ENCODE measurements around the gene APOA4. TPM values are rescaled to one million over a fixed set of nuclear protein-coding genes. Genes with fewer than 3 reads are reported as not detected.
A peak's percentile ranks its signal among the peaks of the same experiment; 100 is the strongest.
"Not testable (repeated sequence)": the region's sequence is repeated elsewhere in the genome, so short reads cannot be mapped to it uniquely, and the experiment has no call there.

Gene APOA4
- polyA plus RNA-seq, 12 donors: not detected

DNA sequence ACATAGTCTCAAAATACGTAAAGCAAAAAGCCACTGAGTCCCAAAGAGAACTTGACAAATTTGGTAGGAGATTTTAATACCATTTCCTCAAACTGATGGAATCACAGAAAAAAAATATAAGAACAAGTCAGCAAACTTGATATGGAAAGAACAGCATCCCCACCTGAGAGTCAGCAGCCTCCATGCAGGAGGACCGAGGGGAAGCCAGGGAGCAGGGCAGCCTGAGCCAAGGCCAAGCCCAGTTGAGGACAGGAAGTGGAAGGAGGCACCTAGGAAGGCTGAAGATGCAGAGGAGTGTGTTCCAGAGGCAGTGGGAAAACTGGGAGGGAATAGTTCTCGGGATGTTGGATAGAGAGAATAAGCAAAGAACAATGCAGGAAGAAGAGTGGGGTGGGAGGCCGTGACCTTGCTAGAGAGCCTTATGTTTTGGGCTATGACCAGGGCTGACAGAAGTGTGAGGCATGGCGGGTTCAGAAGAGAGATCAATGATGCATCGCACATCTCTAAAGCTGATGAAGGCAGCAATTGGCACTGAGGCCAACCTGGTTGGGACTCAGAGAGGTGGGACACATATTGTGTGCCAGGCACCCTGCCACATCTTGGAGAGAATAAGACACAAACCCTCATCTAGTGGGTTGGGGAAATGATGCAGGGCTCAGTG is 15.4 kb downstream of the APOA4 start:
- no peak for DNase-seq

DNA sequence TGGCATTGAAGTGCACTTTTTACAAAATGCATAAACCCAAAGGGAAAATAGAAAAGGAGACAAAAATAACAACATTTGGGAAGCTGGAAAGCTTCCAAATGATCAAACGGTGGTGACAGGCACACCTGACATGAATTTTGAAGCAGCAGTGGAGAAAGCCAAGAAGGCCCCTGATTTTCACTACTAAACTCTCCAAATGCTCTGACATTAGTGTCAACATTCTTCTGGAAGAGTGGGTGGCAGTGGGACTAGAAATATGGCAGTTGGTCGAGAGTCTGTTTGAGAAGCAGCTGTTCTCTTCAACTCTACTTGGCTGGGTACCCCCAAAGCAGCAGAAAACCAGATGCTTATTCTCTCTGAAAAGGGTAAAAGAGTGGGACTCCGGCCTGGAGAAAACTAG is 19.1 kb downstream of the APOA4 start:
- DNase-seq: no peak

DNA sequence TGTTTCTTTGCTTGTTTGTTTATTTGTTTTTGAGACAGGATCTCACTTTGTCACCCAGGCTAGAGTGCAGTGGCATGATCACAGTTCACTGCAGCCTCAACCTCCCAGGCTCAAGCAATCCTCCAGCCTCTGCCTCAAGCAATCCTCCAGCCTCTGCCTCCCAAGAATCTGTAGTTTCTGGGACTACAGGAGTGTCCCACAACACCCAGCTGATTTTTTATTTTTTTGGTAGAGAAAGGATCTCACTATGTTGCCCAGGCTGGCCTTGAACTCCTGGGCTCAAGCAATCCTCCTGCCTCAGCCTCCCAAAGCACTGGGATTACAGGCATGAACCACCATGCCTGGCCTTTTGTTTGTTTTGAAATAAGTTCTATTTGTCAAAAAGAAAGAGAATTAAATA is 21.4 kb downstream of the APOA4 start:
- DNase-seq: not testable (repeated sequence)

DNA sequence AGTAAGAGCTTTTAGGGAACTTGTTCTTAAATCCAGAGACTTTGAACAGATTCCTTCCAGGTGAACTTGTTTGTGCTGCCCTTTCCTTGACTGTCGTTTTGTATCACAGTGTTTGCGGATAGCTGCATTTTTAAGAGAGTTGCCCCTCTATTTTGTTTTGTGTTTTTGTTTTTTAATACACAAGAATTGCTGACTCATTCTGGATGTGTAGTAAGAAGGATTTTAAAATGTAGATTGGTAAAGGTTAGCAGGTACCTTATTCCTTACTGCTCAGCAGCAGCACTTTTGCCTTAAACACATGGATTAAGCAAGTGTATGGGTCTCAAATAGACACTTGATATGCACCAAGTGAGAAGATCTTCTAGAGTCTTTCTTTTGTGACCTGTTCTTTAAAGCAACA is 22.5 kb downstream of the APOA4 start:
- DNase-seq: no peak

DNA sequence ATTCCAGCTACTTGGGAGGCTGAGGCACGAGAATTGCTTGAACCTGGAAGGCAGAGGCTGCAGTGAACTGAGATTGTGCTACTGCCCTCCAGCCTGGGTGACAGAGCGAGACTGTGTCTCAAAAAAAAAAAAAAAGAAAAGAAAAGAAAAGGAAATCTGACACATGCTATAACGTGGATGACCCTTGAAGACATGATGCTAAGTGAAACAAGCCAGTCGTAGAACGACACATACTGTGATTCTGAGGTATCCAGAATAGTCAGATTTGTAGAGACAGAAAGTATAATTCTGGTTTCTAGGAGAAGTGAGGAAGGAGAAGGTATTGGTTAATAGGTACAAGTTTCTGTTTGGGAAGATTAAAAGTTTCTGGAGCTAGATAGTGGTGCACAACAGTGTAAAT is 24.7 kb downstream of the APOA4 start:
- no peak for DNase-seq

DNA sequence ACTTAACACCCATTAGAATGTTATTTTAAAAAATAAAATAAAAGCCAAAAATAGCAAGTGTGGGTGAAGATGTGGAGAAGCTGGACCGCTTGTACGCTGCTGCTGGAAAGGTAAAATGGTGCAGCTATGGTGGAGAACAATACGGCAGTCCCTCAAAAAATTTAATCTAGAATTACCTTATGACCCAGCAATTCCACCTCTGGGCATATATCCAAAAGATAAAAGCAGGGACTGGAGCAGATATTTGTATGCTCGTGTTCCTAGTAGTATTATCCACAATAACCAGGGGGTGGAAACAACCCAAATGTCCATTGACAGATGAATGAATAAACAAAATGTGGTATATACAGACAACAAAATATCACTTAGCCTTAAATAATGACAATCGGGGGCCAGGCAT is 25.3 kb downstream of the APOA4 start:
- DNase-seq: no peak

DNA sequence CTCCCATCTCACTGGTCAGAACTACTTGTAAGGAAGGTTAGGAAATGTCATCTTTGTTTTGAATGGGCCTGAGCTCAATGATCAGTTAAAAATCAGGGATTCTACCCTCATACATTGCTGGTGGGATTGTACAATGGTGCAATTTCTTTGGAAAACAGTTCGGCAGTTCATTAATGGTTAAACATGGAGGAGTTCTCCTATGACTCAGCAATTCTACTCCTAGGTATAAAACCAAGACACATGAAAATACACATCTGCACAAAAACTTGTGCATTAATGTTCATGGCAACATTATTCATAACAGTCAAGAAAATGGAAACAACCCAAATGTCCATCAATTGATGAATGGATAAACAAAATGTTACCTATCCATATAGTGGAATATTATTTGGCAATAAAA is 26.6 kb downstream of the APOA4 start:
- no peak for DNase-seq

DNA sequence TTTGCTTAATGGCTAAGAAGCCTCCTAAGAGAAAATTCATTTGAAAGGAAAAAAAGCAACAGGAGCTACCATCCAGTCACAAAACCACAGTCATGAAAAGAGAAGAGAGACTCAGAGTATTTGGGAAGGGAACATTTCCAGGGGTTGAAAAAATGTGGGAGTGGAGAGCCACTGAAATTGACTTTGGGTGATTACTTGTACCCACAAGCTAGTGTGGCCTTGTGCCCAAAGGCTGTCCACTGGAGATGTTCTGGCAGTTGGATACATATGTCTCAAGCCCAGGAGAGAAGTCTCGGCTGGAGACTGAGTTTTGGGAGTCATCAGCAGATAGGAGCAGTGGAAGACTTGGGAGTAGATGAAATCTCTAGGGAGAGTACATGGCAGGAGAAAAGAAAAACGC is 28.3 kb downstream of the APOA4 start:
- no peak for DNase-seq

DNA sequence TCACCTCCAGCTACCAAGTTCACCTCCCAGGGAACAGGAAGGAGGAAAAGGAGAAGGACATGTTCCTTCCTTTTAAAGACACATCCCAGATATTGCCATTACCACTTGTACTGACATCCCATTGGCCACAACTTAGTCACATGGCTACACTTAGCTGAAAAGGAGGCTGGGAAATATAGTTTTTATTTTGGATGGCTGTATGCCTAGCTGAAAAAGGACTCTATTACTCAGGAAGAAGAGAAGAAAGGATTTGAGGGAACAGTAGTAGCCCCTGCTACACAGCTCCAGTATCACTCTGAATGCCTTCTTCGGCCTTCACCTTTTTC is 29.4 kb downstream of the APOA4 start:
- no peak for DNase-seq

DNA sequence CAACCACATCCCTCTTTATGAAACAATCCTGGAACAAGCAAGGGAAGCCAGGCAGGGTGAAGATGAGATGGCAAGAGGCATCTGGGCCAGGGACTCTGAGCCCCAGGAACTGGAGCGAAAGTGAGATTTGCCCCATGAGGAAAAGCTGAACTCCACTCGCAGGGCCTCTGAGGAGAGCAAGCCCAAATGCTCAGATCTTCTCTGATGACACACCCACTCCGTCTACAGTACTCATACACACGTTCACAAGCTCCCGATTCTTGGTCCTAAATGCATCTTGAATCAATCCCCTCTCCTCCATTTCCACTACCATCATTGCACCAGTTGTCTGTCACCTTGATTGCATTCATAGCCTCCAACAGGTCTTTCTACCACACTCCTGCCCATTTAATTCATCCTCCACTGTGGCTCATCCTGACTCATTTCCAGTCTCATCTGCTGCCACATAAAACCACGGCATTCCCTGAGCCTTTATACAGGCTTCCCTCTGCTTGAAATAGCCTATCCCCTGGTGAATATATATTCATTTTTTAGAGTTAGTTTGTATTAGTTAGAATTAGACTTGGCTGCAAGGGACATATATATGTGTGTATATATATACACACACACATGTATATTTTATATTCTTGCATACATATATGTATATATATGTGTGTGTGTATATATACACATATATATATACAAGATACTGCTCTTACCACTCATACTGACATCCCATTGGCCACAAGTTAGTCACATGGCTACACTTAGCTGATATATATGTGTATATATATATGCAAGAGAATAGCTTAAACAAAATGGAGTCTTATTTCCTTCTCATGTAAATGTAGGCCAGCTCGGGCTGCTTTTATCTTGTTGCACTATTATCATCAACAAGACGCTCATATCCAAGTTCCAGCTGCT is 30.0 kb downstream of the APOA4 start:
- DNase-seq: no peak

DNA sequence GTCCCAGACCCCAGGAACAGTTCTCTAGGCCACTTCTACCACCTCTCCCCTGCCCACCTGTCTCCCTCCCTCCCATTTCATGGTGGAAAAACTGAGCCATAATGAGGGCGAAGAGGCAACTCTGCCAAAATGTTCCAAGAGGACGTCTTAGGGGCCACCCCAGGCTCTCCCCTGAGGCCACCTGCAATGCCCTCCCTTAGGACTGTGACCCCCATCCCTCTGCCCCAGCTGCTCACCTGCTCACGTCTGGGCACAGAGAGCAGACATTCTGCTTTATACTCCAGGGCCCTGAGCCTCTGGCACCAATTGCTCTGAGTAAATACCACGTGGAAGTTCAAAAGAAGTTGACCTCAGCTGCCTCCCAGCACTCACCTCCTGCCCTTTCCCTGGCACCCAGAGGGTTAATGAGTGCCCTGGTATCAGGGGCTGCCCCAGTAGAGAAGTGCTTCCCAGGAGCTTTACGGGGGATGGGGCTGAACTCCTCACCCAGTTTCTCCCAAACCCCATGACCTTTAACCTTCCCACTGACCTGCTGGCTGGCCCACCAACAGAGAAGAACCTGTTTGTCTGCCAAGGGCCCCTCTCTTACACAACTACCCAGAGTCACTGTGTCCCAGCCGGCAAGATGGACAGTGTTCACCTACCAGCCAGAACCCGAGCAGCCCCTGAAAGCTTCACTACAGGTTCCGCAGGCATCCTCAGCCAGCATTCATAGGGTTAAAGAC is 30.8 kb downstream of the APOA4 start:
- DNase-seq: no peak

DNA sequence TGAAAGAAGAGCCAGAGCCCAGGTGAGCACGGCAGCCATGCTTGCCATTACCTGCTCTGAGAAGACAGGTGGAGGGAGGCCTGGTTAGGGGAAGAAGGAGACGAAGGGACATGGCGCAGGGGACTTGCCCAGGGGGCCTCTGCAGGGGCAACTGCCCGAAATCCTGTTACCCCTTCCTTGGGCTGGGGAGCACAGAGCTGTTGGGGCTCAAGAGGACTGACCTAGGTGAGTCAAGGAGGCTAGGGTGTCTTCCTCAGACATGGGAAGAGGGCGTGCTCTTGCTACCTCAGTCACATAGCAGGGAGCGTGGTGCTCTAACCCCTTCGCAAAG is 31.3 kb downstream of the APOA4 start, which contains the start of gene APOA5:
TSS of gene APOA5 (minus strand) at position 67 of the 331 bp plus-strand sequence. CDS start at position 48, 19 bp downstream.
- DNase-seq: no peak

DNA sequence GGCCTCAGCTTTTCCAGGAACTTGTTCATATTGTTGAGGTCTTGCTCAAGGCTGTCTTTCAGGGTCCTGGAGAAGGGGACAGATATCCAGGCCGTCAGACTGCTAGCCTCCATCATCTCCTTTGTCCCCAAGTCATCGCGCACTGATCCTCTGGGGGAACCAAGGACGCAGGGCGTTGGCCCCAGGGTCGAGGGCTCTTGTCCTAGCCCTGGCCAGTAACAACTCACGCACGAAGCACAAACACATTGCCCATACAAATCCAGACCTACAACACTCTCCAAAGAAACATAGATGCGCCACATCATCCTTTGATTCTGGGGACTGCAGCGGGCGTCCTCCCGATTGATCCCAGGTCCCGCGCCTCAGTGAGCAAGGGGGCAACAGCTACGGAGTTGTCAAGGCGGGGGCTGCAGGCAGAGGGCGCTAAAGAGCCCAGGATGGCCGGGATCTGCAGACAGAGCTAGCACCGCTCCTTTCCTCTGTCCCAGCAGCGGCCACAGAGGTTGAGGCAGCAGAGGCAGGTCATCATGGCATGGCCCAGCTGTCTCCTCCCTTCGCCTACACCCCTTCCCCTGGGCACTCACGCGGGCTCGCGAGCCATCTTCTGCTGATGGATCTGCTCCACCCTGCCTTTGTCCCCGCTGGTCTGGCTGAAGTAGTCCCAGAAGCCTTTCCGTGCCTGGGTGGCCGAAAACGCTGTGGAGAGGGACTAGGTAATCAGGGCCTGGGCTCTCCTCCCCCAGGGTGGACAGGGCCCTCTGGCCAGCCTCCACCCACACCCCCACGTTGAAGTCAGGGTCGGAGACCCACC is 31.9 kb downstream of the APOA4 start:
- DNase-seq: peak; percentile 67

DNA sequence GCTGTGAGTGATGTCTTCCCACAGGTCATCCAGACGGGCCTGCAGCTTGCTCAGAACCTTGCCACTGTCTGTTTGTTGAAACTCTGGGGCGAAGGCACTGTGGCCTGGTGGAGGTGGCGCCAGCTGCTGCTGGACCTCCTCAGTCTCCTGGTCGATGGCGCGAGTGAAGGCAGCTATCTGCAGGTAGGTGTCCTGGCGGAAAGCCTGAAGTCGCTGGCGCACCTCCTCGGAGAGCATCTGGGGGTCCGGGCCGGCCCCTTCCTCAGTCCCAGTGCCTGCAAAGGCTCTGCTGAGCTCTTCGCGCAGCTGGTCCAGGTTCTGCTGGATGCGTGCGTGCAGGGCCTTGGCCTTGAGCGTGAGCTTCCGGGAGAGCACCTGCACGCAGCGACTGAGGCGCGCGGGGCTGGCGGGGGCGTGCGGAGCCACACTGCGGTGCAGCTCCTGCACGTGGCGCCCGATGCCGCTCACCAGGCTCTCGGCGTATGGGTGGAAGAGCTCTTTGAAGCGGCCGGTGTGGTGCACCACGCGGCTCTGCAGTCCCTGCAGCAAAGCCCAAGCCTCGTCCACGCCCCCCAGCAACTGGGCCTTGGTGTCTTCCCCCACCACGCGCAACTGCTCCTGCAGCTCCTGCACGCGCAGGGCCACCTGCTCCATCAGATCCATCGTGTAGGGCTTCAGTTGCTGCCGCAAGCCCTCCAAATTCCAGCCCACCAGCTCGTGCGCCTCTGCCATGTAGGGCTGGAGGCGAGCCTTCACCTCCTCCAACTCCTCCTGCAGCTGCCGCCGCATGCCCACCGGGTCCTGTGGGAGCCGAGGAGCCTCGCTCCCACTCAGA is 32.7 kb downstream of the APOA4 start:
- no peak for DNase-seq

DNA sequence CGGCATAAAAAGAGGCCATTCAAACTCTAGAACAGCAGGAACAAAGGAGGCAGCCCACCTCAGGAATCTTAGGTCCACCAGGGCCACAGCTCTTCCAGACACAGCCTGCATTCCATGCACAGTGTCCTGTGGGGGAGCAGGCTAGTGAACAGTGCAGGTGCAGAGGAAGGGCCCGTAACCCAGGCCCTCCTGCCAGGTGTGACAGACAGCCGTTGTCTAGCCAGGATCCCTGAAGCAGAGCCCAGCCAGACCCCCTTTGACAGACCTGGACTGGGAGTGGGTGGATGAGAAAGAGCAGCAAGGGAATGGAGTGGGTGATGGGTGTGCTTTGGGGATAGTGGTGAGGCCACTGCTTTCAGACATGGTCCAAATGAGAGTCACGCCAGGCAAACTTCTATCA is 34.1 kb downstream of the APOA4 start:
- no peak for DNase-seq

DNA sequence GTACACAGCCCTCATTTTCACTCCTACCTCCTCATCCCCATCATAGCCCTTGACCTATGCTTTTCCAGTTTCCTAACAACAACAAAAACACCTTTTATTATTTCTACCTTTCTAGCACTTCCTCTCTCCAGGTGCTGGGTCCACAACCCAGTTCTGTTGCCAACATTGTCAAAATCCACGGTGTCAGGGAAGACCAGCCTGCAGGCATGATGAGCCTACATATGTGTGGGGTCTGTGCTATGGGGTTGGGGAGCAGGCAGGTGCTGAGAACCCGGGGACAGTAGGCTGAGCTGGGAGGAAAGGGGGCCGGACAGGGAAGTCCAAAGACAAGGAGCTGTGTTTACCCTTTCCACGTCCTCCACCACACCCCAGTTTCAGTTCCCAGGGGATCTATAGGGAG is 34.6 kb downstream of the APOA4 start:
- DNase-seq: no peak

DNA sequence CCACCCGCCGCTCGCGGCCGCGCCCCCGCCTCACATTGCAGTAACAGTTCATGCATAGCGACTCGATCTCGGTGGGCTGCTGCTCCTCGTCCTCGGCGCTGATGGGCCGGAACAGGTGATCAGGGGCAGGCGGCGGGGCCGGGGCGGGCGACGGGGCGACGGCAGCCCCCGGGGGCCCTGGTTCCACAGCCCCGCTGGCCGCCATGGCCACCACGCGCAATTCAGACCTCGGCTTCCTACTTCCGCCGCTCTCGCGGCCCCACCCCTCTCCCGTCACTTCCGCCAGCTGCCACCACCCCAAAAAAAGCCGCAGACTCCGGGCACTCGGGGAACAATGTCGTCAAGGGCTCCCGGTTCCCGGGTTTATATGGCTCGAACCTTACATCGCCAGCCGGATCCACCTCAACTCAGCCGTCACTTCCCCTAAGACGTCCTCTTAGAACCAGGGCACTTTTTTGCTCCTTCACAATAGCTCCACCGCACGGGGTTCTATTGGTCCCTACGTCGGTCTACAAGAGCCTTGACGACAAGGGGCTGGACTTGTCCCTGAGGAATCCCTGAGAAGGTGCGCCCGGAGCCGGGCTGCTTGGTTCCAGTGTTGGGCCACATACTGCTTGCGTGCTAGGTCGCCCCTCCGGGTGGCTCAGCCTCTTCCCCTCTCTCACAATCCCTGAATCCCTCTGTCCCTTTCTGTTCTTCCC is 35.2 kb downstream of the APOA4 start, which contains the start of gene ZPR1:
TSS of gene ZPR1 (minus strand) at position 238 of the 701 bp plus-strand sequence. CDS start at position 205, 33 bp downstream.
- DNase-seq: peak; percentile 85

DNA sequence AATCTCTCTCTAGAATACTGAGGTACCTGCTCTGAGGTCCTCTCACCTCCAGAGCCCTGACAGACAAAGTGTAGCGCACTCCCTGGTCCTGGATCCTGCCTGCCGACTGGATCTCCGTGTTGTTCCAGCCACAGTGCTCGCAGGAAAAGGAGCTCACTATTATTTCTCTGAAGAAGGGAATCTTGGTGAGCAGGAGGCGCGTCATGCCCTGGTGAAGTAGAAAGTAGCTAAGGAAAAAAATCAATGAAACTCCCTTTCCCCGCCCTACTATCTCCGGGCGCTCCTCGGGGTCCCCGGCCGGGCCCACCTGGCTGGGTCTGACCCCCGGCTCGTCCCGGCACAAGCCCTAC is 35.7 kb downstream of the APOA4 start:
- no peak for DNase-seq

DNA sequence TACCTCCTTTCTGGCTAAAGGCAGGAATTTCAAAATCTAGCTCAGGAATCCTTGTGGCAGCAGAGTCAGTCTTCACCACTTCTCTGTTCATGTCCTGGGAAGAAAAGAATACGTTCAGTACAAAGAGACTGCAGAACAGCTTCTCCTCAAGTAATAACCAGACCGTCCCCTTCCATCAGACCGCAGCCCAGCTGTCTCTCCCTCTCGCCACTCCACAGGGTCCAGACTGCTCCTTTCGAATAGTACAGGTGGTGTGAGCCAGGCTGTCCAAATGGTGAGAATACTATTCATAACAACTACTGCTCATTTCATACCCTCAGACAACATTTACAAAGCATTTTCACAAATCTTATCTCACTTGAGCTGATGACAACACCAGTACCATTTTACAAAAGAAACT is 36.1 kb downstream of the APOA4 start:
- DNase-seq: no peak

DNA sequence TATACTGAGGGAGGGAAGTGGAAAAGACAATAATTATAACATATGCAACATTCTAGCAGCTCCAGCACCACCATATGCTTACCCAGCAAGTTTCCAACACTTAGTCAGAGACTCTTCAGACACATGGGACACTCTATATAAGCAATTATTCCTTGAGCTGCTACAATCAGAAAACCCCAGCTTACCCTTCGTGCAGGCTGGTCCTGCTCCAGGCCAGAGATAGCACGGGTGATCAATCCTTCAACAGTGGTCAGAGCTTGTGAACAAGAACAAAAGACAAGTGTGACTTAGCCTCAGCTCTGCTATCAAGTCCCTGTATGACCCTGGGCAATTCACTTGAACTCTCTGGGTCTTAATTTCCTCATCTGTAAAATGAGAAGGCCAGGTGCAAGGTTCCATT is 36.8 kb downstream of the APOA4 start:
- DNase-seq: no peak

Data from muscle of arm (tissue), 12 donors.